WTC11 (cell line): Measurements from ENCODE around the gene CXCL11.

Experiments
- AFF4 ChIP-seq: sonication (generic); formaldehyde crosslinking; IDR thresholded peaks from 2 replicates; pipeline ENCODE4 v1.8.1; 2023; ENCODE audit warnings: mild to moderate bottlenecking, missing genetic modification reagents, borderline replicate concordance
- AR ChIP-seq: fragments of 250-450 bp; sonication (Bioruptor Pico); IDR thresholded peaks from 2 replicates; pipeline ENCODE4 v1.9.0; 2021; ENCODE audit warnings: mild to moderate bottlenecking
- MXD4 ChIP-seq: fragments of 250-450 bp; sonication (Bioruptor Pico); IDR thresholded peaks from 2 replicates; pipeline ENCODE4 v1.8.0; 2021; ENCODE audit warnings: mild to moderate bottlenecking, moderate library complexity, borderline replicate concordance
- NFATC4 ChIP-seq: fragments of 250-450 bp; sonication (Bioruptor Pico); IDR thresholded peaks from 2 replicates; pipeline ENCODE4 v1.9.0; 2021; ENCODE audit warnings: mild to moderate bottlenecking
- NR1H2 ChIP-seq: sonication (generic); formaldehyde crosslinking; IDR thresholded peaks from 2 replicates; pipeline ENCODE4 v1.9.0; 2021; ENCODE audit warnings: mild to moderate bottlenecking, moderate library complexity, missing genetic modification reagents
- NR2C2 ChIP-seq: sonication (generic); formaldehyde crosslinking; IDR thresholded peaks from 2 replicates; pipeline ENCODE4 v1.8.0; 2022; ENCODE audit warnings: mild to moderate bottlenecking, missing genetic modification reagents
- ZNF121 ChIP-seq: sonication (generic); formaldehyde crosslinking; IDR thresholded peaks from 2 replicates; pipeline ENCODE4 v1.8.0; 2023; ENCODE audit warnings: missing genetic modification reagents
- ZNF138 ChIP-seq: sonication (generic); formaldehyde crosslinking; conservative IDR thresholded peaks from 2 replicates; pipeline ENCODE4 v1.8.1; 2022; ENCODE audit warnings: mild to moderate bottlenecking, moderate library complexity, missing genetic modification reagents
- ZNF416 ChIP-seq: fragments of 250-450 bp; sonication (Bioruptor Pico); IDR thresholded peaks from 2 replicates; pipeline ENCODE4 v1.9.0; 2021; ENCODE audit warnings: mild to moderate bottlenecking, inconsistent platforms
- TF ChIP-seq, protein P1 (sequence below): fragments of 200-600 bp; IDR thresholded peaks from 2 replicates; pipeline ENCODE4 v1.8.0; 2022; ENCODE audit warnings: antibody characterized with exemption
- TF ChIP-seq, protein P2 (sequence below): sonication (generic); formaldehyde crosslinking; IDR thresholded peaks from 2 replicates; pipeline ENCODE4 v1.8.1; 2022; ENCODE audit warnings: low read depth, missing genetic modification reagents, borderline replicate concordance

GRCh38 chr4:76009311-76009710 lies 26.6 kb downstream of the CXCL11 start:
- TF ChIP-seq ZNF138 (CRISPR knock-in tag), result no peak
- TF ChIP-seq, protein P1, sequence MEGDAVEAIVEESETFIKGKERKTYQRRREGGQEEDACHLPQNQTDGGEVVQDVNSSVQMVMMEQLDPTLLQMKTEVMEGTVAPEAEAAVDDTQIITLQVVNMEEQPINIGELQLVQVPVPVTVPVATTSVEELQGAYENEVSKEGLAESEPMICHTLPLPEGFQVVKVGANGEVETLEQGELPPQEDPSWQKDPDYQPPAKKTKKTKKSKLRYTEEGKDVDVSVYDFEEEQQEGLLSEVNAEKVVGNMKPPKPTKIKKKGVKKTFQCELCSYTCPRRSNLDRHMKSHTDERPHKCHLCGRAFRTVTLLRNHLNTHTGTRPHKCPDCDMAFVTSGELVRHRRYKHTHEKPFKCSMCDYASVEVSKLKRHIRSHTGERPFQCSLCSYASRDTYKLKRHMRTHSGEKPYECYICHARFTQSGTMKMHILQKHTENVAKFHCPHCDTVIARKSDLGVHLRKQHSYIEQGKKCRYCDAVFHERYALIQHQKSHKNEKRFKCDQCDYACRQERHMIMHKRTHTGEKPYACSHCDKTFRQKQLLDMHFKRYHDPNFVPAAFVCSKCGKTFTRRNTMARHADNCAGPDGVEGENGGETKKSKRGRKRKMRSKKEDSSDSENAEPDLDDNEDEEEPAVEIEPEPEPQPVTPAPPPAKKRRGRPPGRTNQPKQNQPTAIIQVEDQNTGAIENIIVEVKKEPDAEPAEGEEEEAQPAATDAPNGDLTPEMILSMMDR, result no peak
- no peak for TF ChIP-seq NR2C2 (CRISPR knock-in tag)
- no peak for TF ChIP-seq NR1H2
- TF ChIP-seq, protein P2, sequence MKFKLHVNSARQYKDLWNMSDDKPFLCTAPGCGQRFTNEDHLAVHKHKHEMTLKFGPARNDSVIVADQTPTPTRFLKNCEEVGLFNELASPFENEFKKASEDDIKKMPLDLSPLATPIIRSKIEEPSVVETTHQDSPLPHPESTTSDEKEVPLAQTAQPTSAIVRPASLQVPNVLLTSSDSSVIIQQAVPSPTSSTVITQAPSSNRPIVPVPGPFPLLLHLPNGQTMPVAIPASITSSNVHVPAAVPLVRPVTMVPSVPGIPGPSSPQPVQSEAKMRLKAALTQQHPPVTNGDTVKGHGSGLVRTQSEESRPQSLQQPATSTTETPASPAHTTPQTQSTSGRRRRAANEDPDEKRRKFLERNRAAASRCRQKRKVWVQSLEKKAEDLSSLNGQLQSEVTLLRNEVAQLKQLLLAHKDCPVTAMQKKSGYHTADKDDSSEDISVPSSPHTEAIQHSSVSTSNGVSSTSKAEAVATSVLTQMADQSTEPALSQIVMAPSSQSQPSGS, result no peak
- no peak for TF ChIP-seq ZNF416 (CRISPR knock-in tag)
- TF ChIP-seq AFF4 (CRISPR knock-in tag), result no peak
- TF ChIP-seq NFATC4 (CRISPR knock-in tag), result no peak
- no peak for TF ChIP-seq AR (CRISPR knock-in tag)
- TF ChIP-seq MXD4 (CRISPR knock-in tag), result no peak
- no peak for TF ChIP-seq ZNF121 (CRISPR knock-in tag)
